ENCODE measurements around the gene GRK1. TPM values are rescaled to one million over a fixed set of nuclear protein-coding genes. Genes with fewer than 3 reads are reported as not detected.

The GRK1 gene
- total RNA-seq, 1 donor, result under 0.01 TPM

DNA sequence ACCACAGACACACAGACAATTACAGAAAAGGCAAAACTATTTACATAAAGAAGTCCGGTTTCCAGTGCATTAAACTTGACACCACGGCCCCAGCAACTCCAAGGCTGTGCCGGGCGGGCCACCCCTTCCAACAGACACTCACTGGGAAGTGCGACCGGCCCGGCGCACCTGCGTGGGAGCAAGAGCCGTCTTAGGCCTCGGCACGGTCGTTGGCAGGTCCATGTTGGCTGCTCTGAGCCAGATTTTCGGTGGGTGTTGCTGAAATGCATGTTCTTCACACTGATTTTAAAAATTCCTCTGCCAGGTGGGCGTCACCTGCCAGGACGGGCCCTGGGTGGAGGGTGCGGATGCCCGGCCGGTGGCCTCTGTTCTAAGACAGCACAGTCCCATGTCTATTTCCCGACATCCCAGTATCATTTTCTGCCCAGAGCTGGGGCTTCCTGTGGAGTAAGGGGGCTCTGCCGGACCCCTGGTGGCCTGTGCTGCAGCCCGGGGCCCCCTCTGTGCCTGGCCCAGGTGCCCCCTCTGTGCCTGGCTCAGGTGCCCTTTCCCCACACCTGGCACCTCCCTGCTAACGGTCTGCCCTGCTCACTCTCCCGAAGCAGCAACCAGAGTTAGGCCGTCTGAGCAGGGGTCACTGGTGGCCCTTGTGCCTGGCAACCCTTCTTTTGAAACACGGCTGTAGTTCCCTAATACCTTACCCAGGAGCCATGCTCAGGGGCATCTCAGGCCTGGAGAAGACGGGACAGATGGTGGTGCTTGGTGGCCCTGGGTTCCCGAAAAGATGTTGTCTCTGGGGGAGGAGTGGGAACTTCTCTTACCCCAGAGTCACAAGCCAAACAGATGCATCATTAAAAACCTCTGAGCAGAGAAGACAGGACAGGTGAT is 101.2 kb downstream of the GRK1 start:
- DNase-seq (ENCODE audit: low read depth in 2 of 3, low spot score in 2 of 3), result no peak

DNA sequence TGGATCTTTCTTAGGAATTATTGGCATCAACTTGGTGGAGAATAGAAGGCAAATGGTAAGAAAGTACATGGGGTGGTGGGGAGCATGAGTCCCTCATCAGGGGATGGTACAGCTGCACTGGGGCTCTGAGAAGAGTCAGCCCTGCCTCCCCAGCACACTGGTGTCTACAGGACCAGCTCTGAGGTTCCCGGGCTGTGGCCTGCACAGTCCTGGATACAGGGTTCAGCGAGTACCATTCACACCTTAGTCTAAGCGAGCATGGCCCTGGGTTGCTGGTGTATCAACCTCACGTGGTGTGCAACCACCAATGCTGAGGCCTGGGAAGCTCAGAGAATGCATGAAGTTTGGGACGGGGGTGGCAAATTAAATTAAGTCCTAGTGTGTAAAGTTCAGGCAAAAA is 102.1 kb downstream of the GRK1 start:
- DNase-seq (ENCODE audit: low read depth in 2 of 3, low spot score in 2 of 3), result no peak

GRCh38 chr13:113769881-113770280 is 102.9 kb downstream of the GRK1 start:
- no peak for DNase-seq (ENCODE audit: low read depth in 2 of 3, low spot score in 2 of 3)

DNA sequence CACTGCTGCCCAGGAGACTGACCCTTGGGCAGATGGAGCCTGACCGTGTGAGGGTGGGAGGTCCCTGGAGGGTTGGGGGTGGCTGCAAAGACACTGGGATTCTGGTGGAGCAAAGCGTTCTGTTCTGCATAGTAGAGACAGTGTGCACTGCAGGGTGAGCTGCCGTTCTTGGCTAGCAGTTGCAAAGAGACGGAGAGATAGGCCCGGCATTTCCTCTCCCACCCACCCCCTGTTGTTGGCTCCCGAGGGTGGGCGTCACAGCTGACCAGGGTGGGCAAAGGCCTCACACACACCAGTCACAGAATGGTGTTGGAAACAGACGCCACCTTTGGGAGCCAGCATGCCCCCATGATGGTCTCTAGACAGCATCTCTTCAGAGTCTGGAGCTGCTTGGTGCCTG is 103.4 kb downstream of the GRK1 start:
- no peak for DNase-seq (ENCODE audit: low read depth in 2 of 3, low spot score in 2 of 3)

GRCh38 chr13:113770937-113771336 is 103.9 kb downstream of the GRK1 start:
- DNase-seq (ENCODE audit: low read depth in 2 of 3, low spot score in 2 of 3), result no peak

DNA sequence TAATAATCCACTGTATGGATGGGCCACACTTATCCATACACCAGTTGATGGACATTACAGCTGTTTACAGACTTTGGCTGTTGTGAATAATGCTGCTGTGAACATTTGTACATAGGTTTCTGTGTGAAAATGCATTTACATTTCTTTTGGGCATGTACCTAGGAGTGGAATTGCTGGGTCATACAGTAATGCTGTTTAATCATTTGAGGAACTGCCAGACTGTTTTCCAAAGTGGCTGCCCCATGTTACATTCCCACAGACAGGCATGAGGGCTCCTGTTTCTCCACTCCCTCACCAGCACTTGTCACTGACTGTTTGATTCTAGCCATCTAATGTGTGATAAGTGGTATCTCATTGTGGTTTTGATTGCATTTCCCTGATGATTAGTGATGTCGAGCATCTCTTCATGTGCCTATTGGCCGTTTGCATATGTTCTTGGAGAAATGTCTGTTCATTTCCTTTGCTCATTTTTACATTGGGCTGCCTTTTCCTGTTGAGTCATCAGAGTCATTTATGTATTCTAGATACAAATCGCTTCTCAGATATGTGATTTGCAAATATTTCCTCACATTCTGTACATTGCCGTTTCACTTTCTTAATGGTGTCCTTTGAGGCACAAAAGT is 104.8 kb downstream of the GRK1 start:
- DNase-seq (ENCODE audit: low read depth in 2 of 3, low spot score in 2 of 3), result peak in 2 of 3 donors; percentile 21 to 52

DNA sequence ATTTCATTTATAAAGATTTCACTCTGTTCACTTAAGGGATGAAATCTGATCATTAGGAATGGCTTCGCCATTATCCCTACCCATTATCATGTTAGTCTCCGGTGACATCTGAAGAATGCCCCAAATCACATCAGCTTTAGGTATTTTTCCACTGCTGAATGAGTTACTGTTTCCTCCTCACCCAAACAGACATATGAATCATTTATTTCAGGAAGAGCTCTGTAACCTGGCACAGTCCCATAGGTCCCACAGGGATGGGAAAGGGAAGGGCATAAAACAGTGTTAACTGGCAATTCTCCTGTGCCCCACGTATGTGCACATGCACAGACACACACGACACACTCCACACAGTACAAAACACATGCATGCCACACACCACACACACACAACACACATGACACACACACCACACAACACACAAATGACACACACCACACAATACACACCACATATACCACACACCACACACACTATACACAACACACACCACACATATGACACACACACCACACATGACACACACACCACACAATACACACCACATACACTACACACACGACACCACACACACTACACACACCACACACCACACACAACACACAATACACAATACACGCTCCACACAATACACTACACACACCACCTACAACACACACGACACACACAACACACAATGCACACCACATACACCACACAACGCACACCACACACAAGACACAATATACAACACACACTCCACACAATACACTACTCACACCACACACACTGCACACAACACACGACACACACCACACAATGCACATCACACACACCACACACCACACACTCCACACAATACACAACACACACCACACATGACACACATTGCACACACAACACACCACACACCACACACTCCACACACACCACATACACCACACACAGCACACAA is 107.4 kb downstream of the GRK1 start:
- DNase-seq (ENCODE audit: low read depth in 2 of 3, low spot score in 2 of 3), result no peak

GRCh38 chr13:113775451-113776145 is 108.6 kb downstream of the GRK1 start:
- no peak for DNase-seq (ENCODE audit: low read depth in 2 of 3, low spot score in 2 of 3)

GRCh38 chr13:113776231-113777125 is 109.5 kb downstream of the GRK1 start:
- no peak for DNase-seq (ENCODE audit: low read depth in 2 of 3, low spot score in 2 of 3)

- DNase-seq (ENCODE audit: low read depth in 2 of 3, low spot score in 2 of 3), result peak in 2 of 3 donors; percentile 28 to 62
Observed at GRCh38 chr13:113777311-113778260, 110.6 kb downstream of the GRK1 start.

- no peak for DNase-seq (ENCODE audit: low read depth in 2 of 3, low spot score in 2 of 3)
Observed at GRCh38 chr13:113781571-113781970, 114.6 kb downstream of the GRK1 start.

DNA sequence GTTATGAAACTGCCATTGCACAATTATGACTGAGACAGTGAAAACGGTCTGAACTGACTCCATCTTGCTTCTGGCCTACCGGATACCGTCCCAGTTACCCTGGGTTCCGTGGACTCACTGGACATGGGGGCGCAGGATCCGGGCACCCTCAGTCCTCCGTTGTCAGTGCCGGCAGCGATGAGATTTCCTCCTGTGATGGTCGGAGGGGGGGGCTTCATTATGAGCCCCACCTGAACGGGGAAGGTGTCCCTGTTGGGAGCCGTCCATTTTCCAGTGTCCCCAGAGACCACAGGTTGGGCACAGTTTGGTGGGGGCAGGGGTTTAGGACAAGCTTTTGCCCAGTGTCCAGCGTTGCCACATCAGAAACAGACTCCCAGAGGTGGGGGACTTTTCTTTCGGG is 115.5 kb downstream of the GRK1 start:
- no peak for DNase-seq (ENCODE audit: low read depth in 2 of 3, low spot score in 2 of 3)

DNA sequence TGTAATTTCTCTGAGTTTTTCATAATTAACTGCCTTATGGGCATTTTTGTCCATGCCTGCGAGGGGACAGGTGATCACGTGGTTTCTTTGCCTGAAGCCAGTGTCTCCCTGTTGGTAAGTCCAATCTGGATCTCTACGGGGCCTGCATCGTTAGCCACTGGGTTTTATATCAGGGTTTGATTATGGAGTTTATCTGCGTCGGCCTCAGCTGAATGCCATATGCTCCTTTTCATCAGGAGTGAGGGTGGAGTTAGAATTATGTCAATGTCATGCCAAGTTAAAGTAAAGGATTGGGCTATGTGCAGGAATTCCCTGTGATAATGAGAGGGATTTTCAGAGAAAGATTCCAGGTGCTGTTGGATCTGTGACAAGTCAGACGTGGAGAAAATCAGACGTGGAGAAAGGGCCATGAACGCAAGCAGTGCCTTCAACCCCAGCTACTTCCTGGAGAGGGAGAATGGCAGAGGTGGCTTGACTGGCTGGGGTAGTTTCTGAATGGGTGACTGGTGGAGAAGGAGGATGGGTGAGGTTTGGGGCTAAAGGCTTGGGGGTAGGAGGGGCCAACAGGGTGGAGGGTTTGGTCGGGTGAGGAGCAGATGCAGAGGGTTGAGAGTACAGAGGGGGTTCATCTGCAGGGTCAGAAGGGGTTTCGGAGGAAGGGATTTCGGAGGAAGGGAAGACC is 116.3 kb downstream of the GRK1 start:
- no peak for DNase-seq (ENCODE audit: low read depth in 2 of 3, low spot score in 2 of 3)

- DNase-seq (ENCODE audit: low read depth in 2 of 3, low spot score in 2 of 3), result no peak
Observed at GRCh38 chr13:113783966-113784644, 117.1 kb downstream of the GRK1 start.

GRCh38 chr13:113784645-113785024 is 117.6 kb downstream of the GRK1 start:
- no peak for DNase-seq (ENCODE audit: low read depth in 2 of 3, low spot score in 2 of 3)

DNA sequence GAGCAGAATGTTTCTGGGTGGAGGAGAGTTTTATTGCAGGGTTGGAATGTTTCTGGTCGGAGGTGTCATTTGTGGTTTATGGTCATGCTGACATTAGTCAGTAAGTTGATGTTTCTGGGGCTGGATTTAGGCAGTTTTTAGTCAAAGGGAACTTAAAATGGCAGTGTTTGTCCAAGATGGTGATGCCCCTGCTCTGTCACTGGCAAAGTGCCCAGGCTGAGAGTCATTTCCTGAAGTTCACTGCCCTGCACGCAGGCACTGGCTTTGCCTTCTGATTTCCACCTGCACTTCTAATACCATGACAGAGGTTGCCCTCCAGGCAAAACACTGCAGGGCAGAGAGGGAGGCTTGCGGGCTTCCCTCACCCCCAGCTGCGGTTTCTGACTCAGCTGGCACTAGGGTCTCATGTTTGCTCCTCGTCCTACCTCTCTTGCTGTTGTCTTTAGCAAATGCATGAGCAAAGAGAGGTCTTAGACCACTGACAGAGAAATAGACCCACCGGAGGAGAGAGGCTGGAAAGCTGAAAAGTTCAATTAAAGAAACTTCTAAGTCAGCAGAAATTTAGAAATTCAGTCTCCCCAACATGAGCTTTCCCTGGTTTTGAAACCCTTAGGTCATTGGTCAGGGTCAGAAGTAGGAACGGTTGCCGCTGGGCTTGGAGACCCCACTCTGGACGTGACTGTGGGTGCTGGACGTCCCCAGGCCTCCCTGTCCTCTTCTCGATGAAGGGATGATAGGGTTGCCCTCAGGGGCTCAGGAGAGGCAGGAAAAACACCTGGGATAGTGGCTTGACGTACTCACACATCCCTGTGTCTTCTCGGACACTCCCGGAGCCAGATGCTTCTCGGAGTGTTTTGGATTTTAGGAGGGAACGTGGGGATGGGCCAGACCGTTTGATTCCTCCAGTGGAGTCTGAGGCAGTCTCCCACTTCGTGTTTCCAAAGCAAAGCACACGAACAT is 118.3 kb downstream of the GRK1 start:
- no peak for DNase-seq (ENCODE audit: low read depth in 2 of 3, low spot score in 2 of 3)
